ENCODE data around the gene TMEM51.

Gene TMEM51

DNA sequence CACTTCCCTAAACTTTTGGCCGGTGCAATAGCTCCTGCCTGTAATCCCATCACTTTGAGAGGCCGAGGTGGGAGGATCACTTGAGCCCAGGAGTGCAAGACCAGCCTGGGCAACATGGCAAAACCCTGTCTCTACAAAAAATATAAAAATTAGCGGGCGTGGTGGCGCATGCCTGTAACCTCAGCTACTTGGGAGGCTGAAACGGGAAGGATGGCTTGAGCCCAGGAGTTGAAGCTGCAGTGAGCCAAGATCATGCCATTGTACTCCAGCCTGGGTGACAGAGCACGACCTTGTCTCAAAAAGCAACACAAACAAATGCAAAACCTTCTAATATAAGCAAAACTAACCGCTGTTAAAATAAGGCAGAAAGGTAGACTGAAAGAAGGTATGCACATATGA, 25.9 kb downstream of the TMEM51 start:
- Histone ChIP-seq H3K79me2 (ENCODE audit: insufficient read depth, low read length) (no peaks in the 10 kb centered on the region), H3K9me3 (ENCODE audit: insufficient read depth, low read length) (no peaks in the 10 kb centered on the region), H2AFZ (ENCODE audit: low read depth, low read length, severe bottlenecking) (no peak overlapping the region), H3F3A (ENCODE audit: insufficient read depth) (no peaks in the 10 kb centered on the region), H3K9ac (ENCODE audit: low read length) (no peak overlapping the region), H3K9me2 (replicated peaks; ENCODE audit: insufficient read depth, low read length) (no peaks in the 10 kb centered on the region), H3K27me3 (ENCODE audit: low read length) (no peaks in the 10 kb centered on the region), H3K36me3 (ENCODE audit: low read length) (no peaks in the 10 kb centered on the region), H3K4me2 (ENCODE audit: low read depth, low read length, poor library complexity, severe bottlenecking) (no peak overlapping the region), H3K4me3 (ENCODE audit: insufficient read depth, low read length, poor library complexity, severe bottlenecking) (no peak overlapping the region), H3K27ac (ENCODE audit: low read depth, low read length) (no peak overlapping the region), H4K20me1 (ENCODE audit: low read depth, low read length) (no peaks in the 10 kb centered on the region)
- TF ChIP-seq, protein P1, sequence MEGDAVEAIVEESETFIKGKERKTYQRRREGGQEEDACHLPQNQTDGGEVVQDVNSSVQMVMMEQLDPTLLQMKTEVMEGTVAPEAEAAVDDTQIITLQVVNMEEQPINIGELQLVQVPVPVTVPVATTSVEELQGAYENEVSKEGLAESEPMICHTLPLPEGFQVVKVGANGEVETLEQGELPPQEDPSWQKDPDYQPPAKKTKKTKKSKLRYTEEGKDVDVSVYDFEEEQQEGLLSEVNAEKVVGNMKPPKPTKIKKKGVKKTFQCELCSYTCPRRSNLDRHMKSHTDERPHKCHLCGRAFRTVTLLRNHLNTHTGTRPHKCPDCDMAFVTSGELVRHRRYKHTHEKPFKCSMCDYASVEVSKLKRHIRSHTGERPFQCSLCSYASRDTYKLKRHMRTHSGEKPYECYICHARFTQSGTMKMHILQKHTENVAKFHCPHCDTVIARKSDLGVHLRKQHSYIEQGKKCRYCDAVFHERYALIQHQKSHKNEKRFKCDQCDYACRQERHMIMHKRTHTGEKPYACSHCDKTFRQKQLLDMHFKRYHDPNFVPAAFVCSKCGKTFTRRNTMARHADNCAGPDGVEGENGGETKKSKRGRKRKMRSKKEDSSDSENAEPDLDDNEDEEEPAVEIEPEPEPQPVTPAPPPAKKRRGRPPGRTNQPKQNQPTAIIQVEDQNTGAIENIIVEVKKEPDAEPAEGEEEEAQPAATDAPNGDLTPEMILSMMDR (IDR thresholded peaks at IDR 0.05; ENCODE audit: insufficient read depth, low read length, poor library complexity, severe bottlenecking) = no peak
- no peak for TF ChIP-seq EZH2phosphoT487 (conservative IDR thresholded peaks at IDR 0.05; ENCODE audit: low read length)

DNA sequence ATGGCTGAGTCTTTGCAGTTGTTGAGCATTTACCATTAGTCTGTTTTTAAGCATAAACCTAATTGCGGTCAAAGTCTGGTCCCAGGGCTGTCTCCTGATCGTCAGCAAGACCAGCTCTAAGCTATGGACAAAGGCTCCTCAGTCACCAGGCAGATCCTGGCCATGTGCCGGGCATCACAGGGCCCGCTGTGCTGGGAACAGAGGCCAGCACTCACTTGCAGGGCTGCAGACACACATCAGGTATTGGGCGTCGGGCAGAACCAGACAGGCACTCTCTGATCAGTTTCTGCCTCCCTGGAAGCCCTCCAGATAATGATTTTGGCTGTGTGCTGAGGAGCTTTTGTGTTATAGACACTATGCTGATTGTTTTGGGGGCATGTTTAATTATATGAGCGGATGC, 26.6 kb downstream of the TMEM51 start:
- Histone ChIP-seq H3K9me3 (ENCODE audit: insufficient read depth, low read length) (no peaks in the 10 kb centered on the region), H3K79me2 (ENCODE audit: insufficient read depth, low read length) (no peaks in the 10 kb centered on the region), H3K9me2 (replicated peaks; ENCODE audit: insufficient read depth, low read length) (no peaks in the 10 kb centered on the region), H3K9ac (ENCODE audit: low read length) (no peak overlapping the region), H3K36me3 (ENCODE audit: low read length) (no peaks in the 10 kb centered on the region), H2AFZ (ENCODE audit: low read depth, low read length, severe bottlenecking) (no peak overlapping the region), H3K27me3 (ENCODE audit: low read length) (no peaks in the 10 kb centered on the region), H3F3A (ENCODE audit: insufficient read depth) (no peaks in the 10 kb centered on the region), H4K20me1 (ENCODE audit: low read depth, low read length) (no peaks in the 10 kb centered on the region), H3K4me2 (ENCODE audit: low read depth, low read length, poor library complexity, severe bottlenecking) (no peak overlapping the region), H3K4me3 (ENCODE audit: insufficient read depth, low read length, poor library complexity, severe bottlenecking) (no peak overlapping the region), H3K27ac (ENCODE audit: low read depth, low read length) (no peak overlapping the region)
- no peak for TF ChIP-seq EZH2phosphoT487 (conservative IDR thresholded peaks at IDR 0.05; ENCODE audit: low read length)
- TF ChIP-seq, protein P1 (IDR thresholded peaks at IDR 0.05; ENCODE audit: insufficient read depth, low read length, poor library complexity, severe bottlenecking) = no peak

DNA sequence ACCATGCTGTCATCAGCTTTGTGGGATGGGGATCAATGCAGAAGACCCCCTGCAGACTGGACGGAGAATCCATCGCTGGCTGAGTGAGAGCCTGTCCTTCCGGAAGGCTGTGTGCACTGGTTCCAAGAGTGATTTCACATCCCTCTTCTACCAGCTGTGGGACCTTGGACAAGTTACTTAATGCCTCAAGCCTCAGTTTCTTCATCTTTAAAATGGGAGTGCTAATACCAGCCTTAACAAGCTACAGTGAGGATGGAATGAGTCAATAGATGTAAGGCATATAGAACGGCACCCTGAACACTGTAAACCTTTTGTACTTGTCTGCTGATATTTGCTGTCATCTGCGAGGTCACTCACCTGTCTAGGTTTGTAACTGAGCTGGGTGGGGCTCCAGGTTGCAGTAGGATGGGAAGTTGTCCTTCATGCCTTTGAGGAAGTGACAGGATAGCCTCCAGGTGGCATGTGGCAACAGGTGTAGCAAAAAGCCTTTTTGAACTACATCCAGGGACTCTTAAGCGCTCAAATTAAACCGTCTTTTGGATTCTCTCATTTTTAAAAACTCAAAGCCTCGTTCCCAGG, 27.5 kb downstream of the TMEM51 start:
- Histone ChIP-seq H3K27ac (ENCODE audit: low read depth, low read length) (no peak overlapping the region), H3K4me2 (ENCODE audit: low read depth, low read length, poor library complexity, severe bottlenecking) (no peak overlapping the region)
- TF ChIP-seq EZH2phosphoT487 (conservative IDR thresholded peaks at IDR 0.05; ENCODE audit: low read length) = no peak
- TF ChIP-seq, protein P1 (IDR thresholded peaks at IDR 0.05; ENCODE audit: insufficient read depth, low read length, poor library complexity, severe bottlenecking) = no peak

More for the DNA sequence above, 27.5 kb downstream of the TMEM51 start:
- Histone ChIP-seq H4K20me1 (ENCODE audit: low read depth, low read length) (no peaks in the 10 kb centered on the region), H3K9me3 (ENCODE audit: insufficient read depth, low read length) (no peaks in the 10 kb centered on the region), H3K36me3 (ENCODE audit: low read length) (no peaks in the 10 kb centered on the region), H3K4me3 (ENCODE audit: insufficient read depth, low read length, poor library complexity, severe bottlenecking) (no peak overlapping the region), H3K9me2 (replicated peaks; ENCODE audit: insufficient read depth, low read length) (no peaks in the 10 kb centered on the region), H3K9ac (ENCODE audit: low read length) (no peak overlapping the region), H3K79me2 (ENCODE audit: insufficient read depth, low read length) (no peaks in the 10 kb centered on the region), H3F3A (ENCODE audit: insufficient read depth) (no peaks in the 10 kb centered on the region), H2AFZ (ENCODE audit: low read depth, low read length, severe bottlenecking) (no peak overlapping the region), H3K27me3 (ENCODE audit: low read length) (no peaks in the 10 kb centered on the region)
